Type B pancreatic cell (in vitro differentiated cells): ENCODE data around the gene TMCC1. TPM values are rescaled to one million over a fixed set of nuclear protein-coding genes. Genes with fewer than 3 reads are reported as not detected.
A peak's percentile ranks its signal among the peaks of the same experiment; 100 is the strongest.

Experiments
- DNase-seq: peaks from one replicate; pipeline ENCODE4 v3.0.0; 2021; ENCODE audit warnings: mixed read lengths; ENCODE audit not compliant: unreplicated experiment; ENCODE audit errors: extremely low spot score
- H3K27ac Mint-ChIP-seq: 2 replicates; pipeline ENCODE4 v1.8.0; 2021; ENCODE audit warnings: mild to moderate bottlenecking, mixed read lengths
- H3K27me3 Mint-ChIP-seq: 2 replicates; pipeline ENCODE4 v1.8.0; 2021; ENCODE audit warnings: mixed read lengths
- H3K36me3 Mint-ChIP-seq: 2 replicates; pipeline ENCODE4 v1.8.0; 2021; ENCODE audit warnings: mixed read lengths
- H3K4me1 Mint-ChIP-seq: one replicate; pipeline ENCODE4 v1.8.0; 2021; ENCODE audit warnings: mixed read lengths; ENCODE audit not compliant: unreplicated experiment
- H3K4me3 Mint-ChIP-seq: 2 replicates; pipeline ENCODE4 v1.8.0; 2021; ENCODE audit warnings: mild to moderate bottlenecking, mixed read lengths
- H3K9me3 Mint-ChIP-seq: 2 replicates; pipeline ENCODE4 v1.8.0; 2021; ENCODE audit warnings: mixed read lengths
- total RNA-seq: library from RNA; stranded (reverse); gene quantifications from 2 replicates; pipeline ENCODE4 v1.2.1, GENCODE V29; 2021; ENCODE audit warnings: low replicate concordance
- TF ChIP-seq, protein P1 (sequence below): fragments of 200-600 bp; sonication (generic); conservative IDR thresholded peaks from 2 replicates; pipeline ENCODE4 v1.5.0; 2021; ENCODE audit warnings: antibody characterized with exemption, mild to moderate bottlenecking

TMCC1 gene
- total RNA-seq, 1 donor from 2014 or later, result 46.9 TPM

DNA sequence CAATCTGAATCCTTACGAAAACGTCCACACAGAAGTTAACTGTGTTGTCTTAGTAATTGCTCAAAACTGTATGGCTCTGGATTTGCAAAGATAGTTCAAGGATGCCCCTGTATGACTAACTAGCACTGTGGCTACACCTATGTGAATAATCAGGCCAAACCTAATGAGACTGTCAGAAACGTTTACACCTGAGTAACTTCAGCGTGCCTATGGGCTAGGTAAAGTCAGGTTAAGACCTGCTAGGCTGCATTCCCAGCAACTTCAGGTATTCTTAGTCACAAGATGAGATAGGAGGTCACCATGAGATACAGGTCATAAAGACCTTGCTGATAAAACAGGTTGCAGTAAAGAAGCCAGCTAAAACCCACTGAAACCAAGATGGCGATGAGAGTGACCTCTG, 199.3 kb downstream of the TMCC1 start:
- Mint-ChIP-seq H3K4me3 (peak overlapping the region; percentile 50), H3K9me3 (peaks cover 11% of the 10 kb centered on the region), H3K4me1 (peaks cover 12% of the 10 kb centered on the region), H3K27ac (peak overlapping the region; percentile 93), H3K27me3 (no peaks in the 10 kb centered on the region), H3K36me3 (peaks cover 36% of the 10 kb centered on the region)
- no peak for DNase-seq
- TF ChIP-seq, protein P1, sequence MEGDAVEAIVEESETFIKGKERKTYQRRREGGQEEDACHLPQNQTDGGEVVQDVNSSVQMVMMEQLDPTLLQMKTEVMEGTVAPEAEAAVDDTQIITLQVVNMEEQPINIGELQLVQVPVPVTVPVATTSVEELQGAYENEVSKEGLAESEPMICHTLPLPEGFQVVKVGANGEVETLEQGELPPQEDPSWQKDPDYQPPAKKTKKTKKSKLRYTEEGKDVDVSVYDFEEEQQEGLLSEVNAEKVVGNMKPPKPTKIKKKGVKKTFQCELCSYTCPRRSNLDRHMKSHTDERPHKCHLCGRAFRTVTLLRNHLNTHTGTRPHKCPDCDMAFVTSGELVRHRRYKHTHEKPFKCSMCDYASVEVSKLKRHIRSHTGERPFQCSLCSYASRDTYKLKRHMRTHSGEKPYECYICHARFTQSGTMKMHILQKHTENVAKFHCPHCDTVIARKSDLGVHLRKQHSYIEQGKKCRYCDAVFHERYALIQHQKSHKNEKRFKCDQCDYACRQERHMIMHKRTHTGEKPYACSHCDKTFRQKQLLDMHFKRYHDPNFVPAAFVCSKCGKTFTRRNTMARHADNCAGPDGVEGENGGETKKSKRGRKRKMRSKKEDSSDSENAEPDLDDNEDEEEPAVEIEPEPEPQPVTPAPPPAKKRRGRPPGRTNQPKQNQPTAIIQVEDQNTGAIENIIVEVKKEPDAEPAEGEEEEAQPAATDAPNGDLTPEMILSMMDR, result no peak

DNA sequence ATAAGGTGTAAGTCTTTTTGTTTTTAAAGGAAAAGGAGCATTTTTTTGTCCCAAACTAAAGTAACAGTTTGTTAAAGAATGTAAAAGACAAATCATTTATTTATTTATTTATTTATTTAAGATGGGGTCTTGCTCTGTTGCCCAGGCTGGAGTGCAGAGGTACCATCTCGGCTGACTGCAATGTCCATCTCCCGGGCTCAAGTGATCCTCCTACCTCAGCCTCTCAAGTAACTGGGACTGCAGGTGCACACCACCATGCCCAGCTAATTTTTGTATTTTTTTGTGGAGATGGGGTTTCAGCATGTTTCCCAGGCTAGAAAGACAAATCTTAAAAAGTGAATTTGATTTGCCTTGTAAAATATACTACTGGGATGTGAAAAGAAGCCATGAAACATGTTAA, 200.8 kb downstream of the TMCC1 start:
- H3K27ac Mint-ChIP-seq, result no peak overlapping the region
- H3K4me1 Mint-ChIP-seq, result peaks cover 27% of the 10 kb centered on the region
- peaks cover 11% of the 10 kb centered on the region for H3K9me3 Mint-ChIP-seq
- DNase-seq, result no peak
- H3K36me3 Mint-ChIP-seq, result peaks cover 30% of the 10 kb centered on the region
- TF ChIP-seq, protein P1, result no peak
- H3K4me3 Mint-ChIP-seq, result no peak overlapping the region
- no peaks in the 10 kb centered on the region for H3K27me3 Mint-ChIP-seq

DNA sequence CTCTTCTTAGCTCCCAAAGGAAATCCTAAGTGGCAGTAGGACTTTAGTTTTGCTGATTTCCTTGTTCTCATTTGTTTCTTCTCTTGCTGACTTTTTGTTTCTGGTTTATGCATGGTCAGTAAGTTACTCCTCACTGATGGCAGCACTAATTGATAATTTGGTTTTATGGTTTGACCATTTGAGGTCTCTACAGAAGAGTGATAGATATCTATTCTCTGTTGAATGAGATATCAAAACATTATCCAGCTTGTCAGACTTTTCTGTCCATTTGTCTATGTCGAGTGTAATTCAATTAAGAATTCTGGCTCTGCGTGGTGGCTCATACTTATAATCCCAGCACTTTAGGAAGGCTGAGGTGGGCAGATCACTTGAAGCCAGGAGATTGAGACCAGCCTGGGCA, 202.5 kb downstream of the TMCC1 start:
- Mint-ChIP-seq H3K4me1 (peaks cover 40% of the 10 kb centered on the region), H3K27ac (peak overlapping the region; percentile 8), H3K9me3 (peaks cover 11% of the 10 kb centered on the region), H3K4me3 (no peak overlapping the region), H3K27me3 (no peaks in the 10 kb centered on the region), H3K36me3 (peaks cover 17% of the 10 kb centered on the region)
- DNase-seq, result no peak
- TF ChIP-seq, protein P1, result no peak

DNA sequence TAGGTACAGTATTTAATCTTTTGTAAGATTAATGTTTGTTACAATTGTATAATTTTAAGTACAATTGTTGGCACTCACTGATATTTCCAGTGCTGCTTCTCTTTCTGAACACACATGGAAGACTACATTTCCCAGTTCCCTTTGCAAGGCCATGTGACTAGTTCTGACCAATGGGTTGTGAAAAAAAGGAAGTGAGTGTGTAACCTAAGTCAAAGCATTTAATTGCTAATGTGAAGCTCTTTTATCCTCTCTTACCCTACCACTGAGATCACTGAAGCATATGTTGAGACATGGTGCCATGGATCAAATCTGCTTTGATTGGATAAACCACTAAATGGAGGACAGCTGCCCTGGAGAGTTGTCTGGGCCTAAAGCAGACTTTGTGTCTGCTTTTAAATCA, 203.1 kb downstream of the TMCC1 start:
- Mint-ChIP-seq H3K4me3 (peak overlapping the region; percentile 5), H3K4me1 (peaks cover 40% of the 10 kb centered on the region), H3K9me3 (peaks cover 11% of the 10 kb centered on the region), H3K27me3 (no peaks in the 10 kb centered on the region), H3K27ac (peak overlapping the region; percentile 14), H3K36me3 (peaks cover 12% of the 10 kb centered on the region)
- TF ChIP-seq, protein P1, result no peak
- DNase-seq, result no peak

DNA sequence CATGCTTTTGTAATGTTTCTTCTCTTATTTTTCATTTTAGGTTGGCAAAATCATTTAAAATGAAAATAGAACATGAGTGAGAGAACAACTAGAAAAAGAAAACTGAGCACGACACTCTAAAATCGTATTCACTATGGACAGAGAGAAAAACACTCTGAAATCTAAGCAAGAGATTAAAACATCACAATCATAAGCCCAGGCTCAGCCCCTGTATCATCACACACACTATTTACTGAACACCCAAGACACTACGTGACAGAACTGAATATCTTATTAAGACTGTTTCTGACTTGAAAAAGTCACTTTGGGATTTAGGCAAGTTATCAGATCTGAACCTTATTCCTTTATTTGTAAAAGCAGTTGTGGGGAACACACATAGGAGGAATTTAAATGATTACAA, 204.5 kb downstream of the TMCC1 start:
- Mint-ChIP-seq H3K27me3 (no peaks in the 10 kb centered on the region), H3K27ac (peak overlapping the region; percentile 89), H3K36me3 (peaks cover under 1% of the 10 kb centered on the region), H3K4me1 (peaks cover 48% of the 10 kb centered on the region), H3K9me3 (no peaks in the 10 kb centered on the region), H3K4me3 (peak overlapping the region; percentile 44)
- TF ChIP-seq, protein P1, result no peak
- no peak for DNase-seq

DNA sequence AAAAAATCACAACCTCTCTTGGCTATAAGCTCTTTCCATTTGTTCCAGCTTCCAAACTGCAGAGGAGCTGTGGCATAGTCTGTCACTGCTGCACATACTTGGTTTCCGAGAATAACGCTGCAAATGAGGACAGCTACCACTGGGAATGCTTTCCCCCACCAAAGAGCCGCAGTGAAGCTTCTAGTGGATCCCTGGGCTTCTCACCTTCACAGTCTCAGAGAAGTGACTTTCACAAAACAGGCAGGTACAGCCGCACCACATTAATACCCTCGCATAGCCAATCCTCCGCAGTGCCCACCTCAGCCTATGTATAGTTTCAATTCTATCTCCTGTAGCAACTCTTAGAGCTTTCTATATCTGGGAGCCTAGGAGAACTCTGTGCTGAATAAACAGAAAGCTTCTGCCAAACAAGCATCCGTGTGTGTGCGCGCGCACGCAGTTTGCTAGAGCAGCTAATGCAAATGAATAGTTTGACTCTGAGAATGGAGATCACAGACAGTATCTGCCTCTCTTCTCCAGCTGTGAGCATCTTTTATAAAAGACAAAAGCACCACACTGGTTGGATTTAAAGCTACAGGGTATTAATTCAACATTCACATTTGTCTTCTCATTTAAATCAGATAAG, 205.1 kb downstream of the TMCC1 start:
- Mint-ChIP-seq H3K27ac (peak overlapping the region; percentile 89), H3K4me3 (peak overlapping the region; percentile 81), H3K9me3 (no peaks in the 10 kb centered on the region), H3K27me3 (no peaks in the 10 kb centered on the region), H3K36me3 (no peaks in the 10 kb centered on the region), H3K4me1 (peaks cover 52% of the 10 kb centered on the region)
- DNase-seq, result no peak
- TF ChIP-seq, protein P1, result no peak
